ENCODE data around the gene POLR2J.

GRCh38 chr7:102425639-102426267, 53.0 kb downstream of the POLR2J start:
- TF ChIP-seq CTCF (conservative IDR thresholded peaks at IDR 0.05; ENCODE audit: low read depth in 2 of 2) (no peak), POLR2AphosphoS5 (IDR thresholded peaks at IDR 0.05; ENCODE audit: low read depth) (no peak), ZNF114 (CRISPR knock-in tag; IDR thresholded peaks at IDR 0.05) (no peak), REST (IDR thresholded peaks at IDR 0.05; ENCODE audit: unreplicated experiment) (no peak), EZH2phosphoT487 (IDR thresholded peaks at IDR 0.05; ENCODE audit: unreplicated experiment) (no peak), JUNB (IDR thresholded peaks at IDR 0.05; ENCODE audit: unreplicated experiment) (no peak), STAT1 (IDR thresholded peaks at IDR 0.05; ENCODE audit: unreplicated experiment) (no peak), CREB1 (CRISPR knock-in tag; IDR thresholded peaks at IDR 0.05; ENCODE audit: low read depth) (no peak), EZH2 (IDR thresholded peaks at IDR 0.05; ENCODE audit: low read depth, unreplicated experiment) (no peak), NANOG (IDR thresholded peaks at IDR 0.05; ENCODE audit: borderline replicate concordance) (no peak), ZNF331 (CRISPR knock-in tag; IDR thresholded peaks at IDR 0.05; ENCODE audit: low read depth) (no peak), ETS1 (IDR thresholded peaks at IDR 0.05) (no peak)
